ENCODE measurements around the gene GNAQ. TPM values are rescaled to one million over a fixed set of nuclear protein-coding genes. Genes with fewer than 3 reads are reported as not detected.

GNAQ gene
- total and polyA plus RNA-seq, 4 donors = 6.8 to 19.6 (median 12.6) TPM

DNA sequence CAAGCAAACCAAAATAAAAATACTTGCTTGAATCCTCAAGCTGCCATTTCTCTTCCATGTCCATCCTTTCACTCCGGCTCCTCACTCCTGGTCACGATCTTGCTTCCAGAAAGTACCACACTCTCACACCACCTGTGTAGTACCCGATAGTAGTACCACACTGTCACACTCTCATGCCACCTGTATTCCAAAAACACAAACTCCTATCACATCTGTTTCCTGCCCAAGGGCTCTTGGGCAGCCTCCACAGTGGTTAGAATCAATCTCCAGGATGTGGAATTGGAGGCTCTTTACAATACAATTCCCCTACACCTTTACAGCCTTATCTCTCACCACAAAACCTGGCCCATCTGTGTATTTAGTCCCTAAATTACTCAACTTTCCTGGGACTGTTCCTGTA is 130.6 kb downstream of the GNAQ start:
- Histone ChIP-seq H3K27ac (ENCODE audit: low read depth in 1 of 2, low read length in 2 of 2) (no peak overlapping the region), H3K4me3 (ENCODE audit: low read depth in 1 of 3, low read length in 3 of 3) (no peak overlapping the region), H3K9me3 (ENCODE audit: control insufficient read depth in 4 of 4, low read length in 3 of 4) (no peaks in the 10 kb centered on the region), H3K9ac (ENCODE audit: low read depth in 1 of 2, low read length in 2 of 2) (no peak overlapping the region), H3K27me3 (ENCODE audit: control insufficient read depth in 4 of 4, insufficient read depth in 4 of 4, low read length in 3 of 4) (no peaks in the 10 kb centered on the region), H3K36me3 (ENCODE audit: control insufficient read depth in 4 of 4, insufficient read depth in 3 of 4, low read depth in 1 of 4, low read length in 3 of 4) (peaks cover 0 to 3% (median 0%) of the 10 kb centered on the region in 4 donors), H3K4me1 (ENCODE audit: control insufficient read depth in 4 of 4, insufficient read depth in 4 of 4, low read length in 3 of 4) (no peaks in the 10 kb centered on the region)
- no peak for DNase-seq (ENCODE audit: low spot score)
- 96% methylated on average over 3 of the region's 3 CpGs for WGBS
- no peak for TF ChIP-seq RAD21 (IDR thresholded peaks at IDR 0.05)
- no peak for TF ChIP-seq REST (IDR thresholded peaks at IDR 0.05)
- no peak for TF ChIP-seq CTCF (IDR thresholded peaks at IDR 0.05; ENCODE audit: low read depth, low read length, missing input control)
- TF ChIP-seq ZBTB33 (IDR thresholded peaks at IDR 0.05) = no peak
- TF ChIP-seq GABPA (IDR thresholded peaks at IDR 0.05 in 1 of 2, conservative IDR thresholded peaks at IDR 0.05 in 1 of 2) = no peak
- TF ChIP-seq FOXA1 (IDR thresholded peaks at IDR 0.05) = no peak
- TF ChIP-seq EGR1 (IDR thresholded peaks at IDR 0.05; ENCODE audit: low read depth in 2 of 2) = no peak

GRCh38 chr9:77899679-77900354 is 131.8 kb downstream of the GNAQ start:
- 96% methylated on average over 6 of the region's 6 CpGs for WGBS
- Histone ChIP-seq H3K4me1 (ENCODE audit: control insufficient read depth in 4 of 4, insufficient read depth in 4 of 4, low read length in 3 of 4) (no peaks in the 10 kb centered on the region), H3K36me3 (ENCODE audit: control insufficient read depth in 4 of 4, insufficient read depth in 3 of 4, low read depth in 1 of 4, low read length in 3 of 4) (peaks cover 0 to 4% (median 1%) of the 10 kb centered on the region in 4 donors), H3K27ac (ENCODE audit: low read depth in 1 of 2, low read length in 2 of 2) (no peak overlapping the region), H3K27me3 (ENCODE audit: control insufficient read depth in 4 of 4, insufficient read depth in 4 of 4, low read length in 3 of 4) (no peaks in the 10 kb centered on the region), H3K9ac (ENCODE audit: low read depth in 1 of 2, low read length in 2 of 2) (no peak overlapping the region), H3K9me3 (ENCODE audit: control insufficient read depth in 4 of 4, low read length in 3 of 4) (no peaks in the 10 kb centered on the region), H3K4me3 (ENCODE audit: low read depth in 1 of 3, low read length in 3 of 3) (no peak overlapping the region)
- no peak for DNase-seq (ENCODE audit: low spot score)
- no peak for TF ChIP-seq HNF4G (IDR thresholded peaks at IDR 0.05)
- TF ChIP-seq, protein P1, sequence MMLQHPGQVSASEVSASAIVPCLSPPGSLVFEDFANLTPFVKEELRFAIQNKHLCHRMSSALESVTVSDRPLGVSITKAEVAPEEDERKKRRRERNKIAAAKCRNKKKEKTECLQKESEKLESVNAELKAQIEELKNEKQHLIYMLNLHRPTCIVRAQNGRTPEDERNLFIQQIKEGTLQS (IDR thresholded peaks at IDR 0.05) = no peak
- TF ChIP-seq MAX (IDR thresholded peaks at IDR 0.05) = no peak
- TF ChIP-seq REST (IDR thresholded peaks at IDR 0.05) = no peak
- no peak for TF ChIP-seq YY1 (IDR thresholded peaks at IDR 0.05)
- no peak for TF ChIP-seq EGR1 (IDR thresholded peaks at IDR 0.05; ENCODE audit: low read depth in 2 of 2)
- TF ChIP-seq RAD21 (IDR thresholded peaks at IDR 0.05) = no peak
- no peak for TF ChIP-seq CTCF (IDR thresholded peaks at IDR 0.05; ENCODE audit: low read depth, low read length, missing input control)
- TF ChIP-seq HNF4A (conservative IDR thresholded peaks at IDR 0.05) = no peak
- no peak for TF ChIP-seq NR2F2 (IDR thresholded peaks at IDR 0.05)
- no peak for TF ChIP-seq JUND (IDR thresholded peaks at IDR 0.05)
